ENCODE data around the gene SDR42E1.
"Not testable (repeated sequence)": the region's sequence is repeated elsewhere in the genome, so short reads cannot be mapped to it uniquely, and the experiment has no call there.

Gene SDR42E1

GRCh38 chr16:82037251-82037650 is 26.0 kb upstream of the SDR42E1 start:
- DNase-seq: no peak

GRCh38 chr16:82034981-82035612 is 23.8 kb upstream of the SDR42E1 start, which contains the start of gene HSD17B2:
HSD17B2 (plus strand) TSS chr16:82035253; CDS start chr16:82035425, 172 bp downstream.
- no peak for DNase-seq

GRCh38 chr16:82033683-82034300 is 22.5 kb upstream of the SDR42E1 start:
- DNase-seq: no peak

- DNase-seq: no peak
These were observed 21.7 kb upstream of the SDR42E1 start for GRCh38 chr16:82033006-82033405.

- no peak for DNase-seq
These were observed 20.1 kb upstream of the SDR42E1 start for GRCh38 chr16:82031116-82032084.

GRCh38 chr16:82027629-82028064 is 16.4 kb upstream of the SDR42E1 start:
- DNase-seq: no peak

- no peak for DNase-seq
These were observed 13.6 kb upstream of the SDR42E1 start for GRCh38 chr16:82024883-82025282.

GRCh38 chr16:82024316-82024715 is 13.0 kb upstream of the SDR42E1 start:
- no peak for DNase-seq

GRCh38 chr16:82023206-82023605 is 11.9 kb upstream of the SDR42E1 start:
- no peak for DNase-seq

- no peak for DNase-seq
These were observed 8.8 kb upstream of the SDR42E1 start for GRCh38 chr16:82020051-82020450.

- no peak for DNase-seq
These were observed 8.3 kb upstream of the SDR42E1 start for GRCh38 chr16:82019535-82019934.

GRCh38 chr16:82017911-82018568 is 6.8 kb upstream of the SDR42E1 start:
- DNase-seq: no peak

GRCh38 chr16:82016964-82017363 is 5.7 kb upstream of the SDR42E1 start:
- DNase-seq: peak; percentile 12

- DNase-seq: no peak
These were observed 5.0 kb upstream of the SDR42E1 start for GRCh38 chr16:82016263-82016662.

- no peak for DNase-seq
These were observed 1.9 kb upstream of the SDR42E1 start for GRCh38 chr16:82013139-82013538.

GRCh38 chr16:82010649-82011048 is 621 bp downstream of the SDR42E1 start:
- no peak for DNase-seq

- DNase-seq: not testable (repeated sequence)
These were observed 1.5 kb downstream of the SDR42E1 start for GRCh38 chr16:82009789-82010188.

GRCh38 chr16:82008957-82009592 is 2.2 kb downstream of the SDR42E1 start:
- no peak for DNase-seq

- no peak for DNase-seq
These were observed 4.1 kb downstream of the SDR42E1 start for GRCh38 chr16:82007189-82007588.

- no peak for DNase-seq
These were observed 5.2 kb downstream of the SDR42E1 start for GRCh38 chr16:82006036-82006435.

- no peak for DNase-seq
These were observed 6.0 kb downstream of the SDR42E1 start for GRCh38 chr16:82005027-82005830.

GRCh38 chr16:82004601-82005000 is 6.7 kb downstream of the SDR42E1 start:
- no peak for DNase-seq
